Skin epidermis (tissue), 12 donors: Measurements from ENCODE around the gene OR5AU1.
A peak's percentile ranks its signal among the peaks of the same experiment; 100 is the strongest.
"Not testable (repeated sequence)": the region's sequence is repeated elsewhere in the genome, so short reads cannot be mapped to it uniquely, and the experiment has no call there.

ENCODE experiments used
- H3K27ac ChIP-seq, 21 experiments: fragments of 200-600 bp; sonication (generic) in 11 of 21; one replicate each; pipeline ENCODE4 v1.5.0; 2020; ENCODE audit warnings: mild to moderate bottlenecking in 3 of 21, inconsistent platforms in 2 of 21, moderate library complexity in 2 of 21
- H3K4me3 ChIP-seq, 7 experiments: fragments of 200-600 bp; sonication (generic) in 2 of 7; one replicate each; pipeline ENCODE4 v1.5.0; 2020; ENCODE audit warnings: inconsistent platforms in 2 of 7, mild to moderate bottlenecking in 2 of 7, moderate library complexity in 1 of 7

OR5AU1 gene

DNA sequence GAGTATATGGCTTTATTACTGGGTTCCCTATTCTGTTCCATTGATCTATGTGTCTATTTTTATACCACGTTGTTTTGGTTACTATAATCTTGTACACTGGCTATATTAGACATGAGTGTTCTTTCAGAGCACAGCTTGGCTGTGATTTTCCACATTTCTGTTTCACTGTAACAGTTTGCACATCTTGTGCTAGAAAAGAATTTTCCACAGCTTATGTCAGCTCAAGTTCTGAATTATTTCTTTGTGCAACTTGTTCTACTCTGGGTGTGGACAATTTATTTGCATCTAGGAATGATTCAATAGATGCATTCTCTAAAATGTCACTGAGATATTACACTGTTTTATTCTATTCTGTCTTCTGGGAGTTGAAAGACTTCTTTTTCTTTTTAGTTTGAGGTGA, 28.4 kb upstream of the OR5AU1 start:
- Histone ChIP-seq H3K4me3 (no peak overlapping the region), H3K27ac (no peak overlapping the region)

DNA sequence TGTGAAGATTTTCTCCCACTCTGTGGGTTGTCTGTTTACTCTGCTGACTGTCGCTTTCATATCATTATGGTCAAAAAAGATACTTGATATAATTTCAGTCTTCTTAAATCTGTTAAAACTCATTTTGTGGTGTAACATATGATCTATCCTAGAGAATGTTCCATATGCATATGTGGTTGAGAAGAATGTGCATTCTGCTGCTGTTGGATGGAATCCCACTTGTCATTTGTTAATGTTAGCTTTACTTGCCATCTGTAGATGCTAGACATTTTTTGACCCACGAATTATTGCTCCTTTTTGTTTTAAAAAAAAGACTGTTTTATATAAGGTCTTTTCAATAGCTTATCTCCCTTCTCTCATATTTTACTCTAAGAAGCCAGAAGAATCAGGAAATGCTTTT, 26.3 kb upstream of the OR5AU1 start:
- Histone ChIP-seq H3K27ac (no peak overlapping the region), H3K4me3 (no peak overlapping the region)

DNA sequence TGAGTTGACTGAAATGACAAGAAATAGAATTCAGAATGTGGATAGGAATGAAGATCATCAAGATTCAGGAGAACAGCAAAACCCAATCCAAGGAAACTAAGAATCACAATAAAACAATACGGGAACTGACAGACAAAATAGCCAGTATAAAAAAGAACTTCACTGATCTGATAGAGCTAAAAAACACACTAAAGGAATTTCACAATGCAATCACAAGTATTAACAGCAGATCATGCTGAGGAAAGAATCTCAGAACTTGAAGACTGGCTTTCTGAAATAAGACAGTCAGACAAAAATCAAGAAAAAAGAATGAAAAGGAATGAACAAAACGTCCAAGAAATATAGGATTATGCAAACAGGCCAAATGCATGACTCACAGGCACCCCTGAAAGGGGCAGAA, 15.3 kb upstream of the OR5AU1 start:
- no peak overlapping the region for H3K4me3 ChIP-seq
- no peak overlapping the region for H3K27ac ChIP-seq

DNA sequence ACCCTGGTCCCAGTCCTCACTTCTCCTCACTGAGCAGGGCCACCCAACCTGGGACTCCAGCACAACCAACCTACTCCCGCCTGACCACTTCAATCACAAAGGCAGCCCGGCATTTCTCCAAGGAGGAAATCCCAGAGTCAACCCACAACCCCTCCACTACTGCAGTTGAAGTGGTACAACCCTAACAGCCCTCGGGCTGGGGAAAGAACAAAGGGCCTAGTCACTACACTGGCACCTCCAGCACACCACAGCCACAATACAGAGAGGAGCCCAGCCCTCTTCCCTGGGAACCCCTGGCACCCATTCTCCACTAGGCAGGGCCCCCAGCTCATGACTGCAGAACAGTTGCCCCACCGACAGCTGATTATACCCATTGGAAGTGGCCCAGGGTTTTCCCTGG, 13.7 kb upstream of the OR5AU1 start:
- H3K4me3 ChIP-seq: no peak overlapping the region
- H3K27ac ChIP-seq: no peak overlapping the region

DNA sequence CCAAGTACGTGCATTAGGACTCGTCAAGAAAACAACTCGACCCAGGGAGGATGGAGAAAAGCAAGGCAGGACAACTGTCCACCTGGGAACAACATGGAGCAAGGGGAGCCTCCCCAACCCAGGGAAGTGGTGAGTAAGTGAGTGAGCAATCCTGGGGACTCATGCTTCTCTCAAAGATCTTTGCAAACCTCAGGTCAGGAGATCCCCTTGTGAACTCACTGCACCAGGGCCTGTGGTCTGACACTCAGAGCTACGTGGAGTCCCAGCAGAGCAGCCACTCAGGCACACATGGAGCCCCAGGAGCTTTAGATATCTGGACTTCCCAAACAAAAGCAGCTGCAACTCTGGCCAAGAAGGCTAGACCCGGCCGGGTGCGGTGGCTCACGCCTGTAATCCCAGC, 12.2 kb upstream of the OR5AU1 start:
- no peak overlapping the region for H3K4me3 ChIP-seq

DNA sequence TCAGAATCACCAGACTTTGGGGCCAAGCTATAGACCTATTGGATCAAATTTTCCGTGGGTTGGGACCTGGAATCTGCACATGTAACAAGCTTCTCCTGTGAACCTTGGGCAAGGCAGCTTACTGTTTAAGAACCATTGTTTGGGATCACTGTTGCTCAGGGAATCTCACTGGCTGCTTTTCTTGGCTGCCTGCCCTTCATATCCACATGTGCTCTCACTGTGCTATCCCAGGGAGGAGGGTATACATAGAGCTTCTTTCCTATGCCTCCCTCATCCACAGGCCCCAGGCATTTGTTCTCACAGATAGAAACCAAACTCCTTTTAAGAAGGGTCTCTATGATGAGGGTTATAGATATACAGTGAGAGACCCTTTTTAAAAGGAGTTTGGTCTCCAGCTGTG, 9.8 kb upstream of the OR5AU1 start:
- not testable (repeated sequence) for H3K27ac ChIP-seq, H3K4me3 ChIP-seq

More for the DNA sequence above, 12.2 kb upstream of the OR5AU1 start:
- H3K27ac ChIP-seq: no peak overlapping the region

DNA sequence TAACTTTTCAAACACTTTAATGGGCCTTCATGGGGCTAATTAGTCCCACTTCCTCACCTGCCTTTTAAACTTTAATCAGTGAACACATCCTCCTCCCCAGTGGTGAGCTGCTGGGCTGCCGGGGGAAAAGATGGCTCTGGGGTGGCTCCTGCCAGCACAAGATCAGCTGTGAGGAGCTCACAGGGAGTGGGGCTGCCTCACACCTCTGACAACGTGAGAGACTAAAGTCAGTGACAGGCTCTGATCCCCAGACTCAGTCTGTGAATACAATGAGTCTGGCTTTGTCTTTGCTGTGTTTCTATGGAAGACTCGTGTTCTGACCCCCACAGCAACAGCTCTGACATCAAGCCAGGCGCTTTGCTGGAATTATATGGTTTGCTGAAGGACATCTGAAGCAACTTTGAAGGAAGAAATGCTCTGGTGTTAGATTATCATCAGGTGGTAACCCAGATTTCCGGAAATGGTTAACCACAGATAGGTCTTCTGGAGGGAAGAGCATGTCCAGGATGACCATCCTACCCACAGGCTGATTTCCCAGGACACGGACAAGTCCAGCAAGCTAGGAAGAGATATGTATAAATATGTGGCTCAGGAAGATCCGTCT, 9.2 kb upstream of the OR5AU1 start:
- not testable (repeated sequence) for H3K27ac ChIP-seq, H3K4me3 ChIP-seq

DNA sequence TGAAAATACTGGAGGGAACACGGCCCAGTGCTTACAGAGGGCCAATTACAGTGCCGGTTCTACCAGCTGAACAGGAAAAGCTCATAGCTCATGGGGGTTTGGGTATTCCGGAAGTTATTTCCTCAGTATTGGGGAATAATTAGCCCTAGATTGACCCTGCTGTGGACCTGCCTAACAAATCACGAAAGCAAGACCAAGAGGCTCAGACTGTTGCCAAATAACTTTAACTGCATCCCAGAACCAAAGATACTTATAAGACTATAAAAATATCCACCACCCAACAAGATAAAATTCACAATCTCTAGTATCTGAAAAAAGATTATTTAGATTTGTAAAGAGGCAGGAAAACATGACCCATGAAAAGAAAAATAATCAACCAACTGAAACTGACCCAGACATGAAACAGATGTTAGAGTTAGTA, 8.0 kb upstream of the OR5AU1 start:
- Histone ChIP-seq H3K4me3 (no peak overlapping the region), H3K27ac (no peak overlapping the region)

DNA sequence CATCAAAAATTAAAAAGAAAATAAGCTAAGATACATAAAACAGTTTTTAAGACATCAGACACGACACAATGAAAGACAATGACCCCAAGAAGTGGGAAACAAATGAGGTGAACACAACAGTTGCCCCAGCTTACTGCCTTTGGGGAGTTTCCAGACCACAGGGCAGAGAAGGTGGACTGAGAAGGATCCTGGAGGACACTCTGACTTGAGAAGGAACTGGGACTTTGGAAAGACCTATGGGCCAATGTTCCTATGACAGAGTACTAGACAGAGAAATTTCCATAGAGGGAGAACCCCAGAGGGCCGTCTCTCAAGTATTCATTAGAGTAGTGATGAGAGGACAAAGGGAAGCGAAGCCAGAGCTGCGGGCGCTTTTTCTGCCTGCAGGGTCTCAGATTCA, 6.2 kb upstream of the OR5AU1 start:
- Histone ChIP-seq H3K27ac (no peak overlapping the region), H3K4me3 (no peak overlapping the region)

DNA sequence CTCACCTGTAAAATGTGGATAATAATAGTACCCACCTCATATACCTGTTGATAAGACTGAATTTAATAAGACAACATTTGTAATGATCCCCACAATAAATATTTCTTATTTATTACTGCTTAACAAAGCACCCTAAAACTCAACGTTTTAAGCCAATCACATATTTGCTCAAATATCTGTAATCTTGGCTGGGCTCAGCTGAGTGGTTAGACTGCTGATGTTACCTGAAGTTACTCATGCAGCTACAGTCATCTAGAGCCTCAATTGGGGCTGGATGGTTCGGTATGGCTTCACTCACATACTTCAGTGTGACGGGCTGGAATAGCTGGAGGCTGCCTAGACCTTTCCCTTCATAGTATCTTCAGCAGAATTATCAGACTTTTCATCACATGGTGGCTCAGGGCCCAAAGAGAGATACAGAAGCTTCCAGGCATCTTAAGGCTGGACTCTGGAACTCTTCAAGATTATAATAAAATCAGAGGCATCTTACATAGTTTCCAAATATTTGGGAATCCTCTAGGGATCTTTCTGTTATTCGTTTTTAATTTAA, 4.3 kb upstream of the OR5AU1 start:
- H3K27ac ChIP-seq: no peak overlapping the region
- H3K4me3 ChIP-seq: no peak overlapping the region

DNA sequence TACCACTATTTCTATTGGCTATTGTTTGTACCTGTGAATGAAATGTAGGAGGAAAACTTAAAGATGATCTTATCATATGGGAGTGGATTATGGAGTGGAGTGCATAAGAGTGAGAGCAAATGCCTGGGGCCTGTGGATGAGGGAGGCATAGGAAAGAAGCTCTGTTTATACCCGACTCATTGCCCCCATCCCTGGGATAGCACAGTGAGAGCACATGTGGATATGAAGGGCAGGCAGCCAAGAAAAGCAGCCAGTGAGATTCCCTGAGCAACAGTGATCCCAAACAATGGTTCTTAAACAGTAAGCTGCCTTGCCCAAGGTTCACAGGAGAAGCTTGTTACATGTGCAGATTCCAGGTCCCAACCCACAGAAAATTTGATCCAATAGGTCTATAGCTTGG, 2.3 kb upstream of the OR5AU1 start:
- not testable (repeated sequence) for H3K27ac ChIP-seq, H3K4me3 ChIP-seq

DNA sequence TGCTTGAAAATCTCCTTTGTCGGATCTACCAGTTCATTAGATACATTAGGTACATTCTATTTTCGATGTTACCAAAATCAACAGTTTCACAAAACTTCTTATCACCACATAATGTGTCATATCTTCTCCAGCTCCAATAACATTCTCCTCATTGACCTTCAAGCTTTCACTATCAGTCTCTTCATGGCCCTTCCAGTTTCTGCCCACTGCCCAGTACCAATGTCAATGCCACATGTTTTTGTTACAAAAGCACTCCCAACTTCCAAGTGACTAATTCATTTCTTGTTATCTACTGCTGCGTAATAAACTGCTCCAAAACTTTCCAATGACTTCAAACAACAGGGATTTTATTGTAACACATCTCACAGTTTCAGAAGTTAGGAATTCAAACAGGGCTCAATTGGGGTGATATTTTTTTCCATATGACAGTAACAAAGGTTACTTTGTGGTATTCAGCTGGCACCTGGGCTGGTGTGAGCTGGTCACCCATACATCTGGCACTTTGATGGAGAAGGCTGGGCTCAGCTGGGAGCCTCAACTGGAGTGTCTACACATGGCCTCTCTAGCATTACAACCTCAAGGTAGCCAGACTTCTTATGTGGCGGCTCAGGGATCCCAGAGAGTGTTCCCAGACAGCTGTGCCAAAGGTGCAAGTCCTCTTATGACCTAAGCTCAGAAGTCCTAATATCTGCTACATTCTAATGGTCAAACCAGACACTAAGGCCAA, 6.1 kb downstream of the OR5AU1 start:
- H3K27ac ChIP-seq: no peak overlapping the region
- H3K4me3 ChIP-seq: no peak overlapping the region

DNA sequence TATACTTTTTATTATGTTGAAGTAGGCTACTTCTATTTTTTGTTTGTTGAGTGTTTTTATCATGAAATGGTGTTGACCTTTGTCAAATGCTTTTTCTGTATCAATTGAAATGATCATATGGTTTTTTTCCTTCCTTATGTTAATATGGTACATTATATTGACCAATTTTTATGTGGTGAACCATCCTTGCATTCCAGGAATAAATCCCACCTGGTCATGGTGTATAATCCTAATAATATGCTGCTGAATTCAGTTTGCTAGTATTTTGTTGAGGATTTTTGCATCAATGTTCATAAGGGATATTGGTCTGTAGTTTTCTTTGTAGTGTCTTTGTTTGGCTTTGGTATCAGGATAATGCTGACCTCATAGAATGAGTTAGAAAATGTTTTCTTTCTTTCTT, 10.4 kb downstream of the OR5AU1 start:
- no peak overlapping the region for H3K4me3 ChIP-seq

DNA sequence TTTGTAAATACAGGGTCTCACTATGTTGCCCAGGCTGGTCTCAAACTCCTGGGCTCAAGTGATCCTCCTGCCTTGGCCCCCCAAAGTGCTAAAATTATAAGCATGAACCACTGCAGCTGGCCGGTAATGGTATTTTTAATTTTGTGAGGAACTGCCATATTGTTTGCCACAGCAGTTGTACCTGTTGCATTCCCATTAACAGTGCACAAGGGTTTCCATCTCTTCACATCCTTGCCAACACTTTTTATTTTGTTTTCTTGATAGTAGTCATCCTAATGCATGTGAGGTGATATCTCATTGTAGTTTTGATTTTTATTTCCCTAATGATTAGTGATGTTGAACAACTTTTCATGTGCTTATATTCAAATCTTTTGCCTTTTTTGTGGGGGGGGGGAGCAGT, 13.5 kb downstream of the OR5AU1 start:
- no peak overlapping the region for H3K4me3 ChIP-seq

More for the DNA sequence above, 10.4 kb downstream of the OR5AU1 start:
- H3K27ac ChIP-seq: no peak overlapping the region

DNA sequence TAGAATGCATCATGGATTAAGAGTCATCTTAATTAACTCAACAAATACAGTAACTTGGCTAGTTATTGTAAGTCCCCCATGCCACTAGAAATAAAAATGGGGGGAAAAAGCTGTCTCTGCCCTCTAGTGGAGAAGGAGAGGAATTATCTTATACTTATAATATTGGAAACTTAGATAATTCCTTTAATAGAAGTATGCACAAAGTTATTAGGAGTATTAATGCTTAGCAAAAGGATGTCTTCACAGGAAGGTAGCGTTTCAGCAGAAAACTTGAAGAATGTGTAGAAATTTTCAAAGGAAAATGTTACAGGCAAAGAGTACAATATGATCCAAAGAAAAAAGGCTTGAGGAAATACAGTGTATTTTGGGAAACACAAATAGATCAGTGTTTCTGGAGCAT, 19.8 kb downstream of the OR5AU1 start:
- no peak overlapping the region for H3K27ac ChIP-seq

More for the DNA sequence above, 13.5 kb downstream of the OR5AU1 start:
- H3K27ac ChIP-seq: no peak overlapping the region

DNA sequence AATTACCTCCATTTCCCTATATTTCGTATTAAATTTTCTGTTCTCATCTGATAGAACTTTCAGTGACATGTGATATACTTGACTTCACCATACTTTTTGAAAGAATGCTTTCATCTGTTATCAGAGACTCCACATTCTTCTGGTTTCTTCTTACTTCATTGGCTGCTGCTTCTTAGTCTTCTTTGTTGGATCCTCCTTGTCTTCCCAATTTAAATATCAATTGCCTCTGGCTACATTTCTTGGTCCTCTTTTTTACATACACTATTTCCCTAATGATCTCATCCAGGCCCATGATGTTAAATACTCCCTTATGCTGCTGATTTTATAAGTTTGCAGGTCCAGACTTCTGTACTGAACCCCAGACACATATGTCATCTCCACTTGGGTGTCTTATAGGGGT, 22.0 kb downstream of the OR5AU1 start:
- no peak overlapping the region for H3K4me3 ChIP-seq
- H3K27ac ChIP-seq: no peak overlapping the region

More for the DNA sequence above, 19.8 kb downstream of the OR5AU1 start:
- H3K4me3 ChIP-seq: no peak overlapping the region

DNA sequence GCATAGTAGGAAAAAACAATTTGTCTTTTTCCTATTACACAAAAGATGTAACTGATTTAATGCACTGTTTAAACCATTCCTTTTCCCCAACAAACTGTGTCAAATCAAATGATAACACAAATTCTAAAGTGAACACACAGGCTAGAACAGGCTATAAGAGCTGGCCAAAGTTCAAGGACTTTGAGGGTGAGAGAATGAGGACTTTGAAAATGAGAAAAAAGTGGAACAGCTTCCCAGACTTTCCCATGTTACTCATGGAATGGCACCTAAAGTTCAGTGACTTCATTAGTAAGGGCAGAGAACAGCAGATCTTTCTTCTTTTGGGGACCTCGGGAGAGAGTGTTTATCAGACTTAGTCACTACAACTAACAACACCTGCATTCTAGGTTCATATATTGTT, 32.4 kb downstream of the OR5AU1 start:
- H3K4me3 ChIP-seq: no peak overlapping the region
- H3K27ac ChIP-seq: peak overlapping the region in 1 of 21 experiments; percentile 34

DNA sequence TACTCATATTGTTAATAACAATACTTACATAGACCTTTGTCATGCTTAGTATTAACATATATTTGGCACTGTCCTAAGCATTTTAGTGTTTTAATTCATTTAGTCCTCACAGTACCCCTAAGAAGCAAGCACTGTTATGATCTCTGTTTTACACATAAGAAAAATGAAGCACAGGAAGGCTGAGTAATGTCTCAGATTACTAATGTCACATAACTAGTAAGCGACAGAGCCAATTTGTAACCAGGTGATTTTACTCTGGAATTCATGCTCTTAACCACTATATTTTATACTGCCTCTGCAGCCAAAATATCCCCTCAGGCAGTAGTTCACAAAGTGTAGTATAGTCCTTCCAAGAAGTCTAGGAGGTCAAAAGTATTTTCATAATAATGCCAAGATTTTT, 34.7 kb downstream of the OR5AU1 start:
- Histone ChIP-seq H3K27ac (no peak overlapping the region), H3K4me3 (no peak overlapping the region)

DNA sequence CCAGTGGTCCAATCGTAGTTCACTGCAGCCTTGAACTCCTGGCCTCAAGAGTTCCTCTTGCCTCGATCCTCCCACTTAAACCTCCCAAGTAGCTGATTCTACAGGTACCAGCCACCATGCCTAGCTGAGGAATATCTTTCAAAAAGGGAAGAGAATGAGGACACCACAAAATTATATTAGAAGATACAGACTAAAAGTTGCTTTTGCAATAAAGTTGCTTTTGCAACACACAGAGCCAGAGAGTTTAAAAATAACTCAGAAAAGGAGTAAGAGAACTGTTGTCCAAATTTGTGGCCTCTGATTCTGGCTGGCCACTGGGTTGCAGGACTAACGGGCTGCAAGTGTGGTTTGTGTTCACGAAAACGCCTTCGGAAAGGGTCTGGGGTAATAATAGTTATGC, 35.2 kb downstream of the OR5AU1 start:
- H3K4me3 ChIP-seq: no peak overlapping the region

DNA sequence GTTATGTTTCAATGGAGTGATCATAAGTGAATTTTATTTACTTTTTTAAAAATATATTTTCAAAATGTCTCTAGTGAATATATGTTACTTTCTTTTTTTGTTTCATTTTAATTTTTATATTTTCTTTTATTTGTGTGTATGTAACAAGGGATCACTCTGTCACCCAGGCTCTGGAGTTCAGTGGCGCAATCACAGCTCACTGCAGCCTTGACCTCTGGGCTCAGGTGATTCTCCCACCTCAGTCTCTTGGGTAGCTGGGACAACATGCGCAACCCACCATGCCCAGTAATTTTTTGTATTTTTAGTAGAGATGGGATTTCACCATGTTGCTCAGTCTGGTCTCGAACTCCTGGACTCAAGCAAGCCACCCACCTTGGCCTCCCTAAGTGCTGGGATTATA, 36.9 kb downstream of the OR5AU1 start:
- no peak overlapping the region for H3K4me3 ChIP-seq

More for the DNA sequence above, 35.2 kb downstream of the OR5AU1 start:
- H3K27ac ChIP-seq: no peak overlapping the region

DNA sequence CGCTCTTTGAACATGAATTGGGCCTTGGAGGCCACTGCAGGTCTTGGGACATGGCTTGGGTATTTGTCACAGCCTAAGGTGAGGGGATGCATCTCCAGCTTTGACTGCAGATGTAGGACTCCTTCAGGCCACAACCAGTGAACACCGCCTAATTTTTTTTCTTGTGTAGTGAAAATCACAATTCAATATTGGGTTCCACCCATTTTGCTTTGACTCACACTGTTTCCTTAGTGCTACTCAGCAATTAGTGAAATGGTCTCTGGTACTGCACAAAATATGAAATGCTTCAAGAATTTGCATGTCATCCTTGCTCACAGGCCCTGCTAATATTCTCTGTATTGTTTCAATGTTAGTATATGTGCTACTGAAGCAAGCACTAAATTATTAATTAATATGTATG, 42.5 kb downstream of the OR5AU1 start:
- no peak overlapping the region for H3K27ac ChIP-seq
- H3K4me3 ChIP-seq: no peak overlapping the region

More for the DNA sequence above, 36.9 kb downstream of the OR5AU1 start:
- H3K27ac ChIP-seq: no peak overlapping the region
